Ovary (tissue), 9 donors: ENCODE measurements around the gene RCL1. TPM values are rescaled to one million over a fixed set of nuclear protein-coding genes. Genes with fewer than 3 reads are reported as not detected.

Experiments
- DNase-seq, 5 donors: peaks; one replicate each; pipeline ENCODE4 v3.0.0-alpha.2; 2019 to 2020
- H3K27ac ChIP-seq, 2 donors: fragments of 200-600 bp; one replicate each; pipeline versions ENCODE4 v1.5.1 to v1.8.0; 2019 to 2022
- H3K27me3 ChIP-seq: fragments of 200-600 bp; one replicate; pipeline ENCODE4 v1.8.0; 2022
- H3K36me3 ChIP-seq: fragments of 200-600 bp; sonication (generic); one replicate; pipeline ENCODE4 v1.5.1; 2019
- H3K4me1 ChIP-seq: one replicate; pipeline ENCODE4 v1.8.1; 2013; ENCODE audit warnings: mild to moderate bottlenecking, moderate library complexity; ENCODE audit not compliant: insufficient read depth
- H3K4me3 ChIP-seq: fragments of 200-600 bp; sonication (generic); one replicate; pipeline ENCODE4 v1.5.1; 2017
- H3K9me3 ChIP-seq, 2 donors: fragments of 200-600 bp in 1 of 2; sonication (generic) in 1 of 2; one replicate each; pipeline versions ENCODE4 v1.5.1 to v1.8.1; 2013 to 2019; ENCODE audit warnings: mild to moderate bottlenecking in 1 of 2, moderate library complexity in 1 of 2
- EP300 ChIP-seq: sonication (generic); formaldehyde crosslinking; IDR thresholded peaks from one replicate; pipeline ENCODE4 v1.6.1; 2017; ENCODE audit warnings: antibody characterized with exemption
- POLR2A ChIP-seq: fragments of 450-650 bp; IDR thresholded peaks from one replicate; pipeline ENCODE4 v1.6.1; 2017; ENCODE audit warnings: antibody characterized with exemption, mild to moderate bottlenecking, moderate library complexity
- WGBS, 3 donors: extraction: QIAGEN DNeasy Blood & Tissue Kit in 1 of 3; methylation state at CpG; one replicate each; pipeline versions ENCODE4 v1.1.5 to v1.1.7; 2013 to 2017; 5-methylcytosine and 5-hydroxymethylcytosine counted together
- intact Hi-C, 4 donors: fragments of 100-400 bp; cut with DNase I; formaldehyde crosslinking; loops; one replicate each; pipeline versions ENCODE4 v1.11.0 to v1.15.1; 2022 to 2023
- polyA plus RNA-seq, 2 donors: library from polyadenylated mRNA; stranded (reverse); fragments of 200-250 nt in 1 of 2; fragments of 350-450 nt in 1 of 2; fragmentation: Illumina TruSeq in 1 of 2; extraction: RNeasy Lipid Tissue Mini Kit (QIAGEN cat#74804) in 1 of 2; gene quantifications; one replicate each; pipeline ENCODE4 v1.2.3, GENCODE V29; 2013 to 2014
- total RNA-seq, 7 donors: library from RNA; depleted of rRNA in 2 of 7; stranded (reverse); fragments of >200 nt in 2 of 7; fragmentation: NEBNext Ultra II Directional in 3 of 7; extraction: Animal tissue kit (Norgen Biotek cat#: 25700) in 3 of 7; gene quantifications; one replicate each; pipeline versions ENCODE4 v1.1.0 to v1.2.4, GENCODE V29; 2016 to 2023
- TF ChIP-seq, protein P1 (sequence below), 3 donors: fragments of 450-650 bp in 2 of 3; fragments of 200-600 bp in 1 of 3; IDR thresholded peaks; one replicate each; pipeline versions ENCODE4 v1.5.1 to v1.8.0; 2016 to 2022; ENCODE audit warnings: antibody characterized with exemption in 3 of 3, mild to moderate bottlenecking in 1 of 3
- donor health status: DM: no; HTN: no; CAD: no; lungs with moderate emphysema.
- donor health status: DM: no; HTN: no; CAD: no.
- donor health status: Bipolar disorder and iron deficiency.
- donor health status: DM: yes; HTN: yes; CAD: no.
- donor health status: DM: no; HTN: no; CAD: no.
- donor health status: DM: yes; HTN: yes; CAD: no.

RCL1 gene
- total and polyA plus RNA-seq, 9 donors: 19.9 to 68.6 (median 30.0) TPM

DNA sequence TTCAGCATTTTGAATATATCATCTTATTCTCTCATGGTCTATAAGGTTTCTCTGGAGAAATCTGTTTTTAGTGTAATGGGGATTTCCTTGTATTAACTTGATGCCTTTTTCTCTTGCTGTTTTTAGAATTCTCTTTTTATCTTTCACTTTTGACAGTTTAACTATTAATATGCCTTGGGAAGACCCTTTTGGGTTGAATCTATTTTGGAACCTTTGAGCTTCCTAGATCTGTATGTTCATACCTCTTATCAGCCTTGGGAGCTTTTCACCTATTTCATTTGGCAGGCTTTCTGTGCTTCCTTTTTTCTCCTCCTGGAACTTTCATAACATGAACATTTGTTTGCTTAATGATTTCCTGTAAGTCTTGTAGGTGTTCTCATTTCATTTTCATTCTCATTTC is 22.2 kb downstream of the RCL1 start:
- Histone ChIP-seq H3K4me1 (no peaks in the 10 kb centered on the region), H3K36me3 (no peaks in the 10 kb centered on the region), H3K27me3 (no peaks in the 10 kb centered on the region), H3K4me3 (no peak overlapping the region), H3K9me3 (no peaks in the 10 kb centered on the region), H3K27ac (no peak overlapping the region)
- no peak for TF ChIP-seq POLR2A
- TF ChIP-seq EP300: no peak
- TF ChIP-seq, protein P1, sequence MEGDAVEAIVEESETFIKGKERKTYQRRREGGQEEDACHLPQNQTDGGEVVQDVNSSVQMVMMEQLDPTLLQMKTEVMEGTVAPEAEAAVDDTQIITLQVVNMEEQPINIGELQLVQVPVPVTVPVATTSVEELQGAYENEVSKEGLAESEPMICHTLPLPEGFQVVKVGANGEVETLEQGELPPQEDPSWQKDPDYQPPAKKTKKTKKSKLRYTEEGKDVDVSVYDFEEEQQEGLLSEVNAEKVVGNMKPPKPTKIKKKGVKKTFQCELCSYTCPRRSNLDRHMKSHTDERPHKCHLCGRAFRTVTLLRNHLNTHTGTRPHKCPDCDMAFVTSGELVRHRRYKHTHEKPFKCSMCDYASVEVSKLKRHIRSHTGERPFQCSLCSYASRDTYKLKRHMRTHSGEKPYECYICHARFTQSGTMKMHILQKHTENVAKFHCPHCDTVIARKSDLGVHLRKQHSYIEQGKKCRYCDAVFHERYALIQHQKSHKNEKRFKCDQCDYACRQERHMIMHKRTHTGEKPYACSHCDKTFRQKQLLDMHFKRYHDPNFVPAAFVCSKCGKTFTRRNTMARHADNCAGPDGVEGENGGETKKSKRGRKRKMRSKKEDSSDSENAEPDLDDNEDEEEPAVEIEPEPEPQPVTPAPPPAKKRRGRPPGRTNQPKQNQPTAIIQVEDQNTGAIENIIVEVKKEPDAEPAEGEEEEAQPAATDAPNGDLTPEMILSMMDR (IDR thresholded peaks at IDR 0.05): no peak
- DNase-seq: no peak
- intact Hi-C loops: no loop called here

DNA sequence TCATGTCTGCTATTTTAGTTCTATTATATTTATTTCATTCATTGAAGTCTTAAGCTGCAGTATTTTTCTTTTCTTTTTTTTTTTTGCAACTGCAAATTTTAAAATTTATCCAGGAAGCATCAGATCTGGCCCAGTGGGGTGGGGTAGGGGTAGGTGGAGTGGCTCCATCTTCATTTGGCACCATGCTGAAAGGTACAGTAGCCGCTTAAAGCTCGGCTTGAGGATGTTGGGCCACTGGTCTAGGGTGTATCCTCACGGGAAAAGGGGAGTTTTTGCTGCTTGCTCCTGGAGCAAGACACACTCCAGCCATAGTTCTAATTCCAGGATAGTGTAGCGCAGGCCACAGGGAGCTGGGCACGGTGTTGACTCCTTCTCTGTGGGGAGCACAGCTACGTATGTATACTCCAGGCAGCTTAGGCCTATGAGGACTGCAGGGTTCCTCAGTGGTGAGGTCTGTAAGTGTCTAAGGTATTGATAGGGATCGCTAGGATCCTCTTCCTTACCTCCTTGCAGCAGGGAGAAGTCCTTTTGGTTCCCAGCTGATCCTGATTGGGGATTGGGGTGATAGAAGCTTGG is 22.7 kb downstream of the RCL1 start:
- no peaks in the 10 kb centered on the region for H3K36me3 ChIP-seq
- no peaks in the 10 kb centered on the region for H3K9me3 ChIP-seq
- H3K4me3 ChIP-seq: no peak overlapping the region
- TF ChIP-seq POLR2A (no peak), EP300 (no peak)
- TF ChIP-seq, protein P1 (IDR thresholded peaks at IDR 0.05): no peak
- no peak overlapping the region for H3K27ac ChIP-seq
- WGBS, 3 donors: 81 to 89% (median 88%) methylated on average over 7 of the region's 7 CpGs
- intact Hi-C loops: no loop called here
- H3K27me3 ChIP-seq: no peaks in the 10 kb centered on the region
- no peak for DNase-seq
- H3K4me1 ChIP-seq: no peaks in the 10 kb centered on the region

- H3K4me1 ChIP-seq: no peaks in the 10 kb centered on the region
- H3K9me3 ChIP-seq: no peaks in the 10 kb centered on the region
- WGBS, 3 donors: 79 to 86% (median 82%) methylated on average over 6 of the region's 6 CpGs
- TF ChIP-seq, protein P1 (IDR thresholded peaks at IDR 0.05): no peak
- no peak for TF ChIP-seq EP300
- H3K36me3 ChIP-seq: no peaks in the 10 kb centered on the region
- intact Hi-C loops: no loop called here
- H3K4me3 ChIP-seq: no peak overlapping the region
- H3K27me3 ChIP-seq: no peaks in the 10 kb centered on the region
- no peak overlapping the region for H3K27ac ChIP-seq
- no peak for DNase-seq
Measured at GRCh38 chr9:4820168-4820567, 27.4 kb downstream of the RCL1 start.

DNA sequence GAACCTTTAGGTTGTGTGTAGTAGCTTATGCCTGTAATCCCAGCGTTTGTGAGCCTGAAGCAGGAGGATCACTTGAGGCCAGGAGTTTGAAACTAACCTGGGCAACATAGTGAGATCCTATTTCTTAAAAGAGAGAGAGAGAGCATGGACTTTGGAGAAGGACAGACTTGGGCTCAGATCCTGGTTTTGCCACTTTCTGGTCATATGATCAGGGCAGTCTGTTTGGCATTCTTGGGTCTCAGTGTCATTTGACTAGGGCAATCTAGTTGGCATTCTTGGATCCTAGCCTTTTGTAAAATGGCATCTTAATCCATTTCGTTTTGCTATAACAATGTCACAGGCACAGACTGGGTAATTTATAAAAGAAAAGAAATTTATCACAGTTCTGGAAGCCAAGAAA is 28.4 kb downstream of the RCL1 start:
- no peaks in the 10 kb centered on the region for H3K27me3 ChIP-seq
- 85 to 92% (median 88%) methylated on average over 2 of the region's 2 CpGs for WGBS, 3 donors
- no peak overlapping the region for H3K27ac ChIP-seq
- DNase-seq: no peak
- H3K36me3 ChIP-seq: no peaks in the 10 kb centered on the region
- no peaks in the 10 kb centered on the region for H3K9me3 ChIP-seq
- intact Hi-C loops: no loop called here
- no peaks in the 10 kb centered on the region for H3K4me1 ChIP-seq
- H3K4me3 ChIP-seq: no peak overlapping the region
- TF ChIP-seq, protein P1 (IDR thresholded peaks at IDR 0.05): no peak
- TF ChIP-seq POLR2A (no peak), EP300 (no peak)

DNA sequence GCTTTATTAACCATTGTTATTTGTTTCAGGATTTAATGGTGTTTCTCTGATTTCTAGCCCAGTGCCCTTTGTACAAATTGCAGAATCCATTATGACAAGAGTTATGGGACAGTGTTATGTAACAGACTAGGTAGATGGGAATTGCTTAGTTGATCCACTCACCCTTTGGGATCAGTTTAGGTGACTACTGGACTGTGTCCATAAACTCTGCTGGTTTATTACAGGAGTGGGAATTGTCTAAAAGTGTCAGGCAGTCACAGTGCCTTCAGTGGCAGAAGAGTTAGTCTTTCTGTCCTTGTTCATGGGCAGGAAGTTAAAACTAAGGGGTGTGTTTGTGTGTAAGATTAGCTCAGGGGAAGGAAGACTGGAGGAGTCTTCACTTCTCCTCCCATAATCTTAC is 29.3 kb downstream of the RCL1 start:
- H3K36me3 ChIP-seq: no peaks in the 10 kb centered on the region
- H3K4me1 ChIP-seq: peaks cover 2% of the 10 kb centered on the region
- no peaks in the 10 kb centered on the region for H3K9me3 ChIP-seq
- DNase-seq: no peak
- H3K27ac ChIP-seq: no peak overlapping the region
- H3K27me3 ChIP-seq: no peaks in the 10 kb centered on the region
- intact Hi-C loops: no loop called here
- no peak overlapping the region for H3K4me3 ChIP-seq
- TF ChIP-seq, protein P1 (IDR thresholded peaks at IDR 0.05): no peak
- TF ChIP-seq POLR2A (no peak), EP300 (no peak)
